Thoracic aorta (tissue), 2 donors: ENCODE measurements around the gene KRT10. TPM values are rescaled to one million over a fixed set of nuclear protein-coding genes. Genes with fewer than 3 reads are reported as not detected.
"Not testable (repeated sequence)": the region's sequence is repeated elsewhere in the genome, so short reads cannot be mapped to it uniquely, and the experiment has no call there.

Source experiments
- ATAC-seq: fragments of 150-250 bp; one replicate; pipeline ENCODE4 v1.8.0; 2017; ENCODE audit warnings: low read depth; ENCODE audit not compliant: insufficient number of reproducible peaks, low FRiP score
- DNase-seq: peaks from one replicate; pipeline ENCODE4 v3.0.0-alpha.2; 2020; ENCODE audit warnings: low spot score
- H3K27ac ChIP-seq, 2 donors: fragments of 200-600 bp; sonication (generic); 1 replicate in 1 of 2; 2 replicates in 1 of 2; pipeline ENCODE4 v1.5.1; 2016; ENCODE audit warnings: mild to moderate bottlenecking in 2 of 2, moderate library complexity in 2 of 2
- H3K27me3 ChIP-seq: fragments of 200-600 bp; sonication (generic); replicated peaks from 2 replicates; pipeline ENCODE4 v1.6.0; 2016; ENCODE audit warnings: mild to moderate bottlenecking; ENCODE audit not compliant: insufficient read depth
- H3K36me3 ChIP-seq: fragments of 200-600 bp; sonication (generic); one replicate; pipeline ENCODE4 v1.5.1; 2016
- H3K4me1 ChIP-seq, 2 donors: fragments of 200-600 bp; sonication (generic); 1 replicate in 1 of 2; 2 replicates in 1 of 2; pipeline versions ENCODE4 v1.5.1 to v1.6.0; 2016; ENCODE audit warnings: low read depth in 2 of 2, mild to moderate bottlenecking in 1 of 2; ENCODE audit not compliant: control insufficient read depth in 1 of 2
- H3K4me3 ChIP-seq: fragments of 200-600 bp; sonication (generic); 2 replicates; pipeline ENCODE4 v1.5.1; 2016; ENCODE audit warnings: mild to moderate bottlenecking
- H3K9me3 ChIP-seq: fragments of 200-600 bp; sonication (generic); 2 replicates; pipeline ENCODE4 v1.5.1; 2016
- total RNA-seq, 2 donors: library from RNA; depleted of rRNA; stranded (reverse); fragments of >200 nt; gene quantifications; one replicate each; pipeline versions ENCODE4 v1.1.0 to v1.2.3, GENCODE V29; 2016
- TF ChIP-seq, protein P1 (sequence below): fragments of 200-600 bp; sonication (generic); IDR thresholded peaks from one replicate; pipeline ENCODE4 v1.5.1; 2019; ENCODE audit warnings: antibody characterized with exemption

The KRT10 gene
- total RNA-seq, 2 donors from 2014 or later = 2.3 to 13.5 TPM

DNA sequence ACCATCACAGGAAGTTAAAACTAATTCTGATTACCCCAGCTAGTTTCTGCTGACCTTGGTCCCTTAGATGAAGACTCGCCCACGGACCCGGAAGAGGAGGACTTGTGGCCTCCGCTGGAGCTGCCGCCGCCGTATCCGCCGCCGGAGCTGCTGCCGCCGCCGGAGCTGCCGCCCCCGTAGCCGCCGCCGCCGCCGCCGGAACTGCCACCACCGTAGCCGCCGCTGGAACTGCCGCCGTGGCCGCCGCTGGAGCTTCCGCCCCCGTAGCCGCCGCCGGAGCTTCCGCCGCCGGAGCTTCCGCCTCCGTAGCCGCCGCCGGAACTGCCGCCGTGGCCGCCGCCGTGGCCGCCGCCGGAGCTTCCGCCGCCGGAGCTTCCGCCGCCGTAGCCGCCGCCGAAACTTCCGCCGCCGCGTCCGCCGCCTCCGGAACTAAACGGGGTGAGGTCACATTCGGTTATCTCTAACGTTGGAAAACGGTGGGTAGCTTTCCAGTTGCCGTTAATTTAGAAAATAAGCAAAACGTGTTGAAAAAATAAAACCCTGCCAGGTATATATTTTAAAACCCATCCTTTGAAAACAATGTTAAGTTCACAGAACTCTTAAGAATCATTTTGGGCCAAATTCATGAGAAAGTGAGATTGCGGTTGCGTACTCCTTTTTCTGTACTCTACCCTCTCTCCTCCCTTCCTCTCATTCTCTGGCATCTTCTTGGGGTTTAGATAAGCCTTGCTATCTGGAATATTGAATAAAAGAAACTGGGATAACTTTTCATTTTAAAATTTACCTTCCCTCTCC lies 3.5 kb downstream of the KRT10 start:
- H3K36me3 ChIP-seq = peaks cover 4% of the 10 kb centered on the region
- peak overlapping the region; percentile 80 to 89 for H3K27ac ChIP-seq
- peak; percentile 17 for DNase-seq
- ATAC-seq = peak; percentile 90
- peak overlapping the region; percentile 81 for H3K4me3 ChIP-seq
- no peaks in the 10 kb centered on the region for H3K27me3 ChIP-seq
- H3K4me1 ChIP-seq = peaks cover 8 to 44% of the 10 kb centered on the region in 2 donors
- no peaks in the 10 kb centered on the region for H3K9me3 ChIP-seq
- TF ChIP-seq, protein P1, sequence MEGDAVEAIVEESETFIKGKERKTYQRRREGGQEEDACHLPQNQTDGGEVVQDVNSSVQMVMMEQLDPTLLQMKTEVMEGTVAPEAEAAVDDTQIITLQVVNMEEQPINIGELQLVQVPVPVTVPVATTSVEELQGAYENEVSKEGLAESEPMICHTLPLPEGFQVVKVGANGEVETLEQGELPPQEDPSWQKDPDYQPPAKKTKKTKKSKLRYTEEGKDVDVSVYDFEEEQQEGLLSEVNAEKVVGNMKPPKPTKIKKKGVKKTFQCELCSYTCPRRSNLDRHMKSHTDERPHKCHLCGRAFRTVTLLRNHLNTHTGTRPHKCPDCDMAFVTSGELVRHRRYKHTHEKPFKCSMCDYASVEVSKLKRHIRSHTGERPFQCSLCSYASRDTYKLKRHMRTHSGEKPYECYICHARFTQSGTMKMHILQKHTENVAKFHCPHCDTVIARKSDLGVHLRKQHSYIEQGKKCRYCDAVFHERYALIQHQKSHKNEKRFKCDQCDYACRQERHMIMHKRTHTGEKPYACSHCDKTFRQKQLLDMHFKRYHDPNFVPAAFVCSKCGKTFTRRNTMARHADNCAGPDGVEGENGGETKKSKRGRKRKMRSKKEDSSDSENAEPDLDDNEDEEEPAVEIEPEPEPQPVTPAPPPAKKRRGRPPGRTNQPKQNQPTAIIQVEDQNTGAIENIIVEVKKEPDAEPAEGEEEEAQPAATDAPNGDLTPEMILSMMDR = no peak

DNA sequence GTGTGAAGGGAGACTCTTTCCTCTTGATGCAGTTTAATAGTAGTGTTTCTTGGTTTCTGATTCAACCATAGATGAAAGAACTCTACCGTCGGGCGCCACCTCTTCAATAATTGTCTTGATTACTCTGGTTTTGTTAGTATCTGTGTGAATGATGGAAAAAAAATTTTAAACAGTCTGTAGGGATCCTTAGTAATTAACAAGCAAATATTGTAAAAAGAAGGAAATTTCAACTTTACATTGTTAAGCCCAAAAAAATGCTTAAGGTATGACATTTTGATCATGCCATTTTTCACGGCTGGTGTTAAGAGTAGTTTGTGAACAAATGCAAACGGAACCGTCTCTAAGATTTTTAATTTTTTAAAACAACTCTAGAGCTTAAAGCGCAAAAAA lies 4.1 kb downstream of the KRT10 start:
- Histone ChIP-seq H3K9me3 (no peaks in the 10 kb centered on the region), H3K4me1 (peaks cover 8 to 44% of the 10 kb centered on the region in 2 donors), H3K27ac (peak overlapping the region; percentile 80 to 89), H3K36me3 (peaks cover 4% of the 10 kb centered on the region), H3K27me3 (no peaks in the 10 kb centered on the region), H3K4me3 (peak overlapping the region; percentile 81)
- DNase-seq = no peak
- ATAC-seq = no peak
- TF ChIP-seq, protein P1 = no peak

DNA sequence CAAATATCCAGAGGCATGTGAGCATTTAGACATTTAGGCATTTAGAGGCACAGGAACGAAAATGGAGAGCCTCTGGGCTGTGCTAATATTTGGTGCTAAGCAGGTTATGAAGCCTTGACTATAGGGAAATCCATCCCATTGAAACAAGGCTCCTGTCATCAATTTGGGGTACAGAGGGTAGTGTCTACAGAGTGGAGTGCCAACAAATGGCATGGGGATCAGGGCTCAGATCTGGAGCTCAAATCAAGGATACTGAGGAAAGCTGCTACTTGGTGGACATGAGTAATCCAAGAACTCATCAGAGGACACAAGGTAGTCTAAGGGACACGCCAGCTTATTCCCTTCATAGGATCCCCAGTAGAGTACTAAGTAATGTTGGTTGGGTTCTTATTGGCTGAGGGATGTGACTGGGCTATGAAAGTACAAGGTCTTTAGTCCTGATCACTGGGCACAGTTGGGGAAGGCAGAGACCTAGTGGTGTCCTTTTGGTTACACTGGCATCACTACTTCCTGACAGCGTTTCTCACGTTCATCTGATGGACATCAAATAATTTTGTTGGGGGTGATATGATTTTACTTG lies 5.2 kb downstream of the KRT10 start:
- ATAC-seq = no peak
- H3K4me1 ChIP-seq = peaks cover 8 to 39% of the 10 kb centered on the region in 2 donors
- TF ChIP-seq, protein P1 = no peak

DNA sequence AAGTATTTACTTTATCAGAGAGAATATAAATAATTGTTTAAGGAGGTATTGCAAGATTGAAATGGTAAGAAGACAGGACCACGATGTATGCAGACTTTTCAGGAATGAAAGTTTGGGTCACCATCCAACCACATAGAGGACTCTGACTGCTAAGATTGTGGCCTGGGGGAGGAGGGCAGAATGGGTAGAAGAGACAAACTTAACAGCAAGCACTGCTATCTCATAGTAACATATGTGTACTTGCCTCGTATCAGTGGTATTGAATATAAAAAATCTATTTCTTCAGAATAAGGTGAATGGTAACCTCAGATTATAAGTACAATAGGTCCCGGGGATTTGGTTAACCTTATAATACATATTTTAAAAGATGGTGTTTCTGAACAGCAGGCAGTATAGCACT lies 5.8 kb downstream of the KRT10 start:
- Histone ChIP-seq H3K27ac (no peak overlapping the region), H3K4me1 (peaks cover 8 to 33% of the 10 kb centered on the region in 2 donors), H3K9me3 (no peaks in the 10 kb centered on the region), H3K27me3 (no peaks in the 10 kb centered on the region), H3K4me3 (no peak overlapping the region), H3K36me3 (peaks cover 4% of the 10 kb centered on the region)
- ATAC-seq (no peak), DNase-seq (no peak)
- TF ChIP-seq, protein P1 = no peak

More for the DNA sequence above, 5.2 kb downstream of the KRT10 start:
- H3K36me3 ChIP-seq = peaks cover 4% of the 10 kb centered on the region
- H3K9me3 ChIP-seq = no peaks in the 10 kb centered on the region
- H3K27me3 ChIP-seq = no peaks in the 10 kb centered on the region
- DNase-seq = no peak
- no peak overlapping the region for H3K4me3 ChIP-seq
- H3K27ac ChIP-seq = no peak overlapping the region

DNA sequence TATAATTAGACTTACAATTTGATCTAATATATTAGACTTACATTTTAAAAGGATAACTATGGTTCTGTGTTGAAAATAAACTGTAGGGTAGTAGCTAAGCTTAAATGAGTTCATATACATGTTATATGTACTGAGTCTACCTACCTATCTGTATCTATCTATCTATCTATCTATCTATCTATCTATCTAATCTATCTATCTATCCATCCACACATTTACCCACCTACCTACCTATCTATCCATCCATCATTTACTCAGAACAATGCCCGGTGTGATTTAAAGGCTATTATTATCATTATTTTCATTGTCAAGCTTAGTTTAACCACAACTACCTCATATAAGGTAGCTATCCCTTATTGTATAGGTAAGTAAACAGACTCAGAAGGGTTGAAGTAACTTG lies 7.0 kb downstream of the KRT10 start:
- no peak for DNase-seq
- no peak for ATAC-seq
- Histone ChIP-seq H3K27me3 (no peaks in the 10 kb centered on the region), H3K4me3 (no peak overlapping the region), H3K36me3 (peaks cover 4% of the 10 kb centered on the region), H3K4me1 (peaks cover 7 to 28% of the 10 kb centered on the region in 2 donors), H3K9me3 (no peaks in the 10 kb centered on the region), H3K27ac (no peak overlapping the region)
- TF ChIP-seq, protein P1 = no peak

DNA sequence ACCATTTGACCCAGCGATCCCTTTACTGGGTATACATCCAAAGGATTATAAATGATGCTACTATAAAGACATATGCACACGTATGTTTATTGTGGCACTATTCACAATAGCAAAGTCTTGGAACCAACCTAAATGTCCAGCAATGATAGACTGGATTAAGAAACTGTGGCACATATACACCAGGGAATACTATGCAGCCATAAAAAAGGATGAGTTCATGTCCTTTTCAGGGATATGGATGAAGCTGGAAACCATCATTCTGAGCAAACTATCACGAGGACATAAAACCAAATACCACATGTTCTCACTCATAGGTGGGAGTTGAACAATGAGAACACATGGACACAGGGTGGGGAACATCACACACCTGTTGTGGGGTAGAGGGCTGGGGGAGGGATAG lies 7.8 kb downstream of the KRT10 start:
- not testable (repeated sequence) for DNase-seq, H3K27ac ChIP-seq, H3K9me3 ChIP-seq, H3K36me3 ChIP-seq, H3K4me3 ChIP-seq, ATAC-seq, H3K27me3 ChIP-seq
- peaks cover 14 to 28% of the 10 kb centered on the region in 2 donors for H3K4me1 ChIP-seq
